HFF-Myc (cell line): Measurements from ENCODE around the gene SLC16A5.
"Not testable (repeated sequence)": the region's sequence is repeated elsewhere in the genome, so short reads cannot be mapped to it uniquely, and the experiment has no call there.

Source experiments
- DNase-seq: peaks from one replicate; pipeline ENCODE4 v3.0.0-alpha.2; 2011; ENCODE audit warnings: low read depth; ENCODE audit errors: extremely low read depth
- H3K4me3 ChIP-seq: replicated peaks from 2 replicates; pipeline ENCODE4 v1.5.1; 2011; ENCODE audit warnings: low read depth, mild to moderate bottlenecking, control low read depth, low read length
- TF ChIP-seq, protein P1 (sequence below): IDR thresholded peaks from 2 replicates; pipeline ENCODE4 v1.5.1; 2012; ENCODE audit warnings: mild to moderate bottlenecking, low read depth, low read length, control low read depth; ENCODE audit errors: missing control alignments

Gene SLC16A5, protein sequence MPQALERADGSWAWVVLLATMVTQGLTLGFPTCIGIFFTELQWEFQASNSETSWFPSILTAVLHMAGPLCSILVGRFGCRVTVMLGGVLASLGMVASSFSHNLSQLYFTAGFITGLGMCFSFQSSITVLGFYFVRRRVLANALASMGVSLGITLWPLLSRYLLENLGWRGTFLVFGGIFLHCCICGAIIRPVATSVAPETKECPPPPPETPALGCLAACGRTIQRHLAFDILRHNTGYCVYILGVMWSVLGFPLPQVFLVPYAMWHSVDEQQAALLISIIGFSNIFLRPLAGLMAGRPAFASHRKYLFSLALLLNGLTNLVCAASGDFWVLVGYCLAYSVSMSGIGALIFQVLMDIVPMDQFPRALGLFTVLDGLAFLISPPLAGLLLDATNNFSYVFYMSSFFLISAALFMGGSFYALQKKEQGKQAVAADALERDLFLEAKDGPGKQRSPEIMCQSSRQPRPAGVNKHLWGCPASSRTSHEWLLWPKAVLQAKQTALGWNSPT

DNA sequence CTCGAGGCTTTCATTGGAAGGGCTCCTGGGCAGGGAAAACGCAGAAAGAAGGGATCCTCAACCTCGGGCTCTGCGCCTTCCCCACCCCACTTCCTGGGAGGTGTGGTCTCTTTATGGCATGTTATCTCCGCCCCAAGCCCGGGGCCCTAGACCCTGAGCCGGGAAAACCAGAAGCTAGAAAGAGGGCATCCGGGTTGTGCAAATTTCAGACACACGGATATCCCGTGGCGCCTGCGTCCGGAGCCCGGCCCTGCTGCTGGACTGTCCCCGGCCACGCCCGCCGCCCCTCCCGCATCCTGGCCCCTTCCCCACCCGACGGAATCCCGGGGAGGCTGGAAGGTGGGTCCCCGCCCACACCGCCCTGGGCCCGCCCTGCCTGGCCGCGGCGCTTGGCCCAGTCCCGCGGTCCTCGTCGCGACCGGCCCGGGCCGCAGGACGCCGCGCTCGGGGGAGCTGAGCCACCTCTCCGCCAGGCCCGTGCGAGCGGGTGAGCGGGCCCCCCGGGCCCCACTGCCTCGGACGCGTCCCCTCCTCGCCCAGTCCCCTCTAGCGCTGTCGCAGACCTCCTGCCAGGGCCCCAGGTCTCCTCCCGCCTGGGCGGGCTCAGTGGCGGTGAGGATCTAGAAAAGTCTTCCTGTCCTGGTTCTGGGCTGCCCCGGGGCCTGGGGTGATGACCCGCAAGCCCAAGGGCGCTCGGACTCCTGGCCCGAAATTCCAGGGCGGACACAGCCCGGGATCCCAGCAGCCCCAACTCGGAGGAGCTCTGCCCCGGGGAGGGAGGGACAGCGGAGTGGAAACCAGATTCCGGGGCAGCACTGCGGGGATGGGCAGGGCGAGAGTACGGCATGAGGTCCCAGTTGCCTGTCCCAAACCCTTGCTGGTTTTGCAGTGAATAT lies at the start of gene SLC16A5:
Gene SLC16A5, plus strand, starts transcription at position 397 of the 896 bp plus-strand sequence. CDS start 5,683 bp downstream, outside the sequence.
- TF ChIP-seq, protein P1, sequence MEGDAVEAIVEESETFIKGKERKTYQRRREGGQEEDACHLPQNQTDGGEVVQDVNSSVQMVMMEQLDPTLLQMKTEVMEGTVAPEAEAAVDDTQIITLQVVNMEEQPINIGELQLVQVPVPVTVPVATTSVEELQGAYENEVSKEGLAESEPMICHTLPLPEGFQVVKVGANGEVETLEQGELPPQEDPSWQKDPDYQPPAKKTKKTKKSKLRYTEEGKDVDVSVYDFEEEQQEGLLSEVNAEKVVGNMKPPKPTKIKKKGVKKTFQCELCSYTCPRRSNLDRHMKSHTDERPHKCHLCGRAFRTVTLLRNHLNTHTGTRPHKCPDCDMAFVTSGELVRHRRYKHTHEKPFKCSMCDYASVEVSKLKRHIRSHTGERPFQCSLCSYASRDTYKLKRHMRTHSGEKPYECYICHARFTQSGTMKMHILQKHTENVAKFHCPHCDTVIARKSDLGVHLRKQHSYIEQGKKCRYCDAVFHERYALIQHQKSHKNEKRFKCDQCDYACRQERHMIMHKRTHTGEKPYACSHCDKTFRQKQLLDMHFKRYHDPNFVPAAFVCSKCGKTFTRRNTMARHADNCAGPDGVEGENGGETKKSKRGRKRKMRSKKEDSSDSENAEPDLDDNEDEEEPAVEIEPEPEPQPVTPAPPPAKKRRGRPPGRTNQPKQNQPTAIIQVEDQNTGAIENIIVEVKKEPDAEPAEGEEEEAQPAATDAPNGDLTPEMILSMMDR = no peak
- peak within 1 kb of the TSS; percentile 54 for H3K4me3 ChIP-seq
- DNase-seq = peak; percentile 68

DNA sequence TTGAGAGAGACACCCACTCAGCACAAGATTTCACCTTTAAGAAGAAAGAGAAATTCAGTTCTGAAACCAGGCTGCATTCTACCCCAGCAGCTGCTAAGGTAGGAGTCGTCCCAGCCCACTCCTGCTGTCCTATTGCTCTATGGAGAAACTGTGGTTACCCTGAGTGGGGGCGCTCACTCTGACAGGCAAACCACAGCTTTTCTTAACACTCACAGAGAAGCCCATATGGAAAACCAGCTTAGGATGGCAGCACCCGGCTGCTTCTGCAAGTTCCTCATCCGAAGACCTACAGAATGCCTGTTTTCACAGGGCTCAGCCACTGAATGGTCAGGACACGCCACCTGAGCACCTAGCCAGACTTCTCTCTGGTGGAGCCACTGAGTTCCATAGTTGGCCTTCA lies 48.5 kb upstream of the SLC16A5 start:
- no peak for DNase-seq
- no peak overlapping the region for H3K4me3 ChIP-seq
- TF ChIP-seq, protein P1 = no peak

DNA sequence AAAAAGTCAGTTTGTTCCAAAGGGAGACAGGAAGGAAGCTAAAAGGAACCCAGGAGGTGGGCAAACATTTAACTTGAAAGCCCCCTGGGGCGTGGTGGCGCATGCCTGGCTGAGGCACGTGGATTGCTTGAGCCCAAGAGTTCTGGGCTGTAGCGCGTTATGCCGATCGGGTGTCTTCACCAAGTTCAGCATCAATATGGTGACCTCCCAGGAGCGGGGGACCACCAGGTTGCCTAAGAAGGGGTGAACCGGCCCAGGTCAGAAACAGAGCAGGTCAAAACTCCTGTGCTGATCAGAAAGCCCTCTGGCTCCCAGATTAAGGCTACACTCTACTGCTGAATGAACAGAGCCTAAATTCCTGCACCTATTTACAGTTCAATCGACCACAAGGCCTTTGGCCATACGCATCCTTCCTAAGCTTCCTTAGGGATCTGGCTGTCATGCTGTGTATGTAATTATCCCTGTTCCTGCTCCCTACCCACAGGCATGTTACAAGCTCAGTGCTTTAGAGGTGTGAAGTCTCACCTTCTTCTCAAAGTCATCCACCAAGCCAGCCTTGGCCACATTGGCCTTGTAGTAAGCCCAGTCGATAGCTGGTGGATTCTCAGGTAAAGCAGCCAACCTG lies 46.0 kb upstream of the SLC16A5 start:
- no peak for DNase-seq
- TF ChIP-seq, protein P1 = no peak
- no peak overlapping the region for H3K4me3 ChIP-seq

DNA sequence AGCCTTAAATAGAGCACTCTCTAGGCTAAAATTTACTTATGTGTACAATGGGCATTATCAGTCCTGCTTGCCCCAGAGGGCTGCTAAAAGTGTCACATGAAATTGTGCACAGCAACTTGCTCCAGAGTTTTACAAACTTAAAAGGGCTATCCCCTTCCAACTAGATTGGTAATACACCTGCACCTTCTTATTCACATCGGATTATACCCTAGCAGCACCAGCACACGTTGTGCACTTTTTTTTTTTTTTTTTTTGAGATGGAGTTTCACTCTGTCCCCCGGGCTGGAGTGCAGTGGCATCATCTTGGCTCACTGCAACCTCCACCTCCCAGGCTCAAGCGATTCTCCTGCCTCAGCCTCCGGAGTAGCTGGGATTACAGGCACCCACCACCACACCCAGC lies 44.0 kb upstream of the SLC16A5 start:
- not testable (repeated sequence) for H3K4me3 ChIP-seq, DNase-seq

DNA sequence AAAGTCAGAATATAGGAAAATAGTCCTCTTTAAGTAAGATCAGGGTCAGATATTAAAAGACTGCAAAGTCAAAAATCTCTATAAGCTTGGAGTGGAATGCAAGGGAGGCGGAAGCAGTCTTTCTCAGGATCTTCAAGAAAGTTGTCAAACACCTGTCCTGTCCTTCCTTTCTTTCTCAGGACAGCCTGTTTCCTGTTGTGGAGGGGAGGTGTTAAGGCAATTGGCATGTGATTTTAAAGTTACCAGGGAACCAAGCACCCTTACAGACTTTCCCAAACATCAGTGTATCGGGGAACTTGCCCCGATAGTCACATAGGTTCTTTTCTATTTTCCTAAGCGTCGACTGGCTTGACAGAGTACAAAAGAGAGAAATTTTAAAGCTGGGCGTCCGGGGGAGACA lies 43.0 kb upstream of the SLC16A5 start:
- TF ChIP-seq, protein P1 = no peak
- no peak overlapping the region for H3K4me3 ChIP-seq
- no peak for DNase-seq

DNA sequence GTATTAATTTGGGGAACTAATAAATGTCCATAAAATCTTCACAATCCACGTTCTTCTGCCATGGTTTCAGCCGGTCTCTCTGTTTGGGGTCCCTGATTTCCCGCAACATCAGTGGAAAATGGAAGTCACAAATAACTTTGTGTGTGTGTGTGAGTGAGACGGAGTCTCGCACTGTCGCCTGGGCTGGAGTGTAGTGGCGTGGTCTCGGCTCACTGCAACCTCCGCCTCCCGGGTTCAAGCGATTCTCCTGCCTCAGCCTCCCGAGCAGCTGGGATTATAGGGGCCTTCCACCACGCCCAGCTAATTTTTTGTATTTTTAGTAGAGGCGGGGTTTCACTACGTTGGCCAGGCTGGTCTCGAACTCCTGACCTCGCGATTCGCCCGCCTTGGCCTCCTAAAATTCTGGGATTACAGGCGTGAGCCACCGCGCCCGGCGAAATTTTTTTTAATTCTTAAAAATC lies 41.8 kb upstream of the SLC16A5 start:
- peak overlapping the region; percentile 95 for H3K4me3 ChIP-seq

DNA sequence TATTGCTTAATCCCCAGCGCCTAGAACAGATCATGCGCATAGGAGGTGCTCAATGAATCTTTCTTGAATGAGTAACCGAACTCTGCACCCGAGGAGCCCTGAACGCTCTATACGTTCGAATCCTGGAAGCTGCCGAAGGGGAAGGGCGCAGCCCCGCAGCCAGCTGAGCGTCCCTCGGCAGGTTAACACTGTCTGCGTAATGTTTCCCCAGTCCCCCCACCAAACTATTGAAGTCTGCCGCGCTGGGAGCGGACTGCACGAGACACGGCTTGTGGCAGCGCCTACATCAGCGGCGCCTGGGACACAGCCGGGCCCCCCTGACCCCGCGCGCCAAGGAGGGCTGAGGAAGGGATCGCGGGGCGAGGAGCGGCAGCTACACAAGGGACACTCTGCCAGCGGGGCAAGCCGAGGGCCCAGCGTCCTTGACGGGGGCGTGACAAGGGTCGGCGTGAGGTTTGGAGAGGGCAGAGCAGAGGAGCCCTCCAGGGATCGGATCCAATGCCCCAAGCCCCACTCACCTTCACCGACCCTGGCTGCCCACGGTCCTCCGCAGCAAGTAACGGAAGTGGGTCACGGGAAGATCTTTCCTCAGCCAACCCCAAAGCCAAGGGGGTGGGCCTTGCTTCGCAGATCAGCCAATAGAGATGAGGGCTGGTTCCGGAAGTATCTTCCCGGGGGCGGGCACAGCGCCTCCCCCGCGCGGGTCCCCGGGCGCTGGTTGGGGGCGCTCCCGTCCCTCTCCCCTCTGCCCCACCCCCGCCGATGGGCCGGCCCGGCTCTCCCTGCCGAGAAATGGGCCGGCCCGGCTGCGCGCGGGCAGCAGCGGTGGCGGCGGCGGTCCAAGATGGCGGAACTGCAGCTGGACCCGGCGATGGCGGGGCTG lies 41.1 kb upstream of the SLC16A5 start, which contains the start of the genes ATP5PD and KCTD2:
Gene ATP5PD, minus strand, starts transcription at position 563 of the 883 bp plus-strand sequence. CDS start 4,319 bp downstream, outside the sequence.
Gene KCTD2, plus strand, starts transcription at position 819 of the 883 bp plus-strand sequence. Its CDS starts 26 bp downstream, at position 845.
- TF ChIP-seq, protein P1 = no peak
- H3K4me3 ChIP-seq = peak within 1 kb of the TSS; percentile 95
- peak; percentile 86 for DNase-seq

More for the DNA sequence above, 41.8 kb upstream of the SLC16A5 start:
- DNase-seq = not testable (repeated sequence)
